ENCODE results near the gene PDE3B.
"Not testable (repeated sequence)": the region's sequence is repeated elsewhere in the genome, so short reads cannot be mapped to it uniquely, and the experiment has no call there.

Gene PDE3B

GRCh38 chr11:14750911-14751310 is 107.3 kb downstream of the PDE3B start:
- no peak for FAIRE-seq

- FAIRE-seq = no peak
Measured at GRCh38 chr11:14751975-14752407, 108.4 kb downstream of the PDE3B start.

- no peak for FAIRE-seq
Measured at GRCh38 chr11:14755140-14755539, 111.5 kb downstream of the PDE3B start.

- FAIRE-seq = no peak
Measured at GRCh38 chr11:14756349-14756748, 112.7 kb downstream of the PDE3B start.

- FAIRE-seq = not testable (repeated sequence)
Measured at GRCh38 chr11:14759300-14760012, 115.9 kb downstream of the PDE3B start.

GRCh38 chr11:14764179-14764578 is 120.6 kb downstream of the PDE3B start:
- no peak for FAIRE-seq

- no peak for FAIRE-seq
Measured at GRCh38 chr11:14764579-14765527, 121.2 kb downstream of the PDE3B start.

- FAIRE-seq = no peak
Measured at GRCh38 chr11:14766585-14766984, 123.0 kb downstream of the PDE3B start.

GRCh38 chr11:14768526-14769188 is 125.1 kb downstream of the PDE3B start:
- no peak for FAIRE-seq

GRCh38 chr11:14773755-14774154 is 130.2 kb downstream of the PDE3B start:
- FAIRE-seq = no peak

GRCh38 chr11:14774721-14775120 is 131.1 kb downstream of the PDE3B start:
- FAIRE-seq = no peak

- FAIRE-seq = no peak
Measured at GRCh38 chr11:14775897-14776296, 132.3 kb downstream of the PDE3B start.

GRCh38 chr11:14778460-14778859 is 134.9 kb downstream of the PDE3B start:
- not testable (repeated sequence) for FAIRE-seq

- no peak for FAIRE-seq
Measured at GRCh38 chr11:14783788-14784187, 140.2 kb downstream of the PDE3B start.

GRCh38 chr11:14784230-14784629 is 140.6 kb downstream of the PDE3B start:
- no peak for FAIRE-seq

- peak; percentile 77 for FAIRE-seq
Measured at GRCh38 chr11:14789879-14790484, 146.4 kb downstream of the PDE3B start.

- FAIRE-seq = no peak
Measured at GRCh38 chr11:14793546-14793945, 149.9 kb downstream of the PDE3B start.

GRCh38 chr11:14796028-14796427 is 152.4 kb downstream of the PDE3B start:
- not testable (repeated sequence) for FAIRE-seq

GRCh38 chr11:14803846-14804245 is 160.2 kb downstream of the PDE3B start:
- FAIRE-seq = no peak

GRCh38 chr11:14809466-14809865 is 165.9 kb downstream of the PDE3B start:
- no peak for FAIRE-seq

GRCh38 chr11:14812757-14813156 is 169.2 kb downstream of the PDE3B start:
- no peak for FAIRE-seq

- no peak for FAIRE-seq
Measured at GRCh38 chr11:14813516-14813915, 169.9 kb downstream of the PDE3B start.

GRCh38 chr11:14818779-14819178 is 175.2 kb downstream of the PDE3B start:
- no peak for FAIRE-seq
